Measurements from ENCODE around the gene RTKN. TPM values are rescaled to one million over a fixed set of nuclear protein-coding genes. Genes with fewer than 3 reads are reported as not detected.

RTKN gene
- total RNA-seq, 1 experiment from 2014 or later: 87.1 TPM

- Histone ChIP-seq H3K4ac (ENCODE audit: low read depth, low read length) (no peak overlapping the region), H2BK5ac (ENCODE audit: insufficient read length, low read length) (no peak overlapping the region), H3K9ac (ENCODE audit: extremely low read depth, insufficient read length, low read length) (no peak overlapping the region), H3K14ac (ENCODE audit: insufficient read depth, low read length) (no peak overlapping the region), H2BK12ac (ENCODE audit: insufficient read length, low read depth, low read length) (no peak overlapping the region), H3K23ac (ENCODE audit: insufficient read length, low read depth, low read length) (no peak overlapping the region), H4K20me1 (ENCODE audit: control insufficient read depth, insufficient read depth, insufficient read length) (no peaks in the 10 kb centered on the region), H3K79me1 (ENCODE audit: insufficient read depth, low read depth, low read length, poor library complexity, severe bottlenecking) (no peaks in the 10 kb centered on the region), H4K5ac (ENCODE audit: insufficient read length, low read depth, low read length) (no peak overlapping the region), H3K18ac (ENCODE audit: insufficient read length, low read depth, low read length) (no peak overlapping the region), H2AK5ac (ENCODE audit: insufficient read length, low read length) (no peak overlapping the region), H3K23me2 (ENCODE audit: insufficient read length, low read depth, low read length, poor library complexity, severe bottlenecking) (no peaks in the 10 kb centered on the region), H4K91ac (ENCODE audit: insufficient read length, low read depth, low read length) (no peak overlapping the region), H3K79me2 (ENCODE audit: insufficient read depth, low read length) (peaks cover 12% of the 10 kb centered on the region; the same call in 1 of the 2 replicates), H3K4me1 (ENCODE audit: insufficient read depth, low read length) (peaks cover 3% of the 10 kb centered on the region; the same call in 1 of the 2 replicates), H3K27me3 (ENCODE audit: insufficient read depth, low read length) (no peaks in the 10 kb centered on the region), H2BK15ac (ENCODE audit: low read depth, low read length) (no peak overlapping the region), H2BK120ac (ENCODE audit: low read depth, low read length, poor library complexity, severe bottlenecking) (no peak overlapping the region), H2BK20ac (ENCODE audit: low read depth, low read length, poor library complexity, severe bottlenecking) (no peak overlapping the region), H3K4me2 (ENCODE audit: insufficient read depth, insufficient read length, low read length) (no peak overlapping the region), H3T11ph (ENCODE audit: low read length) (no peak overlapping the region), H3K56ac (ENCODE audit: insufficient read length, low read depth, low read length) (no peak overlapping the region), H3K27ac (ENCODE audit: insufficient read length, low read depth, low read length) (no peak overlapping the region), H4K8ac (replicated peaks; ENCODE audit: insufficient read length, low read depth, low read length) (no peak overlapping the region), H2AFZ (ENCODE audit: low read length) (no peak overlapping the region), H3K9me3 (ENCODE audit: control insufficient read depth, low read depth, low read length) (no peaks in the 10 kb centered on the region)
- peaks cover 3 to 9% of the 10 kb centered on the region in 2 experiments for H3K4me1 Mint-ChIP-seq
- no peak for TF ChIP-seq CTCF (conservative IDR thresholded peaks at IDR 0.05)
- no CpG with 5 or more reads among the region's 8 CpGs for WGBS (ENCODE audit: extremely low coverage, insufficient read length, low lambda C conversion rate)
- H3K27me3 Mint-ChIP-seq (ENCODE audit: low read depth): no peaks in the 10 kb centered on the region
- no peaks in the 10 kb centered on the region for H3K9me3 Mint-ChIP-seq
- no peak overlapping the region for H3K27ac Mint-ChIP-seq
- H3K36me3 Mint-ChIP-seq (ENCODE audit: insufficient read depth in 1 of 3, low read depth in 3 of 3): peaks cover 0 to 5% (median 2%) of the 10 kb centered on the region in 3 experiments; a peak in 4 of 7 replicates
- no peak for DNase-seq
- no peak overlapping the region for H3K4me3 Mint-ChIP-seq
Measured at GRCh38 chr2:74385396-74385795, 56.3 kb downstream of the RTKN start.
